Stimulated activated CD4-positive, alpha-beta T cell treated with anti-CD3 and anti-CD28 coated beads, Interleukin-4, amount 100 ng/mL, for 24 hours (primary cell): ENCODE measurements around the gene OOSP4B.
"Not testable (repeated sequence)": the region's sequence is repeated elsewhere in the genome, so short reads cannot be mapped to it uniquely, and the experiment has no call there.

Source experiments
- DNase-seq: peaks from one replicate; pipeline ENCODE4 v3.0.0-alpha.2; 2020

Gene OOSP4B

DNA sequence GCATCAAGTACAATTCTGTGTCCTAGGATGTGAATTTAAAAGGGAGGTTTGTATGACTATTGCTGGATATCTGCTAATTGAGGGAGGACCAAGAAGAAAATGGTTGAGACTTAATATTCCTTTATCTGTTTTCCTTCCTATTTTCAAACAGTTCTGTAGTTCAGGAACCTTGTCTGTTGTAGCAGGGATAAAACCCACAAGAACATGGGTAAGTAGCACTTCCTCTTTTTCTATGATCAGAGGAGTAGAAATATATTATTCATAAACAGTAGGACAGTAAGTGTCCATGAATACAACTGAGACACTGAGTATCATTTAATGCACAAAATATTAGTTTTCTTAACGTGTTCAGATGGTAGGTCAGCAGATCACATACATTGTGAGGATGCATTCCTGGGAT lies 47.1 kb downstream of the OOSP4B start:
- no peak for DNase-seq

GRCh38 chr11:60065801-60066200 lies 48.8 kb downstream of the OOSP4B start:
- no peak for DNase-seq

GRCh38 chr11:60069450-60069849 lies 52.5 kb downstream of the OOSP4B start:
- DNase-seq = no peak

- not testable (repeated sequence) for DNase-seq
Measured at GRCh38 chr11:60071644-60072043, 54.7 kb downstream of the OOSP4B start.

- DNase-seq = no peak
Measured at GRCh38 chr11:60077216-60077817, 60.3 kb downstream of the OOSP4B start.

DNA sequence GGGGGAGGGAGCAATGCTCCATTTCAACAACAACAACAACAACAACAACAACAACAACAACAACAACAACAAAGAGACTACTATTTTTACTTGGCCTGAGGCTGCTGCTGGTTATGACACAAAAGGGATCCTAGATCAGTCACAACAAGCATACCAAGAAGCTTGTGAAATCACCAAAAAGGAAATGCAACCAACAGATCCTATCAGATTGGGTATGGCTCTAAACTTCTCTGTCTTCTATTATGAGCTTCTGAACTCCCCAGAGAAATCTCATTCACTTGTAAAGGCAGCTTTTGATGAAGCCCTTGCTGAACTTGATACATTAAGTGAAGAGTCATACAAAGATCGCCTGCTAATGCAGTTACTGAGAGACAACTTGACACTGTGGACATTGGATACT lies 61.0 kb downstream of the OOSP4B start:
- DNase-seq = no peak

DNA sequence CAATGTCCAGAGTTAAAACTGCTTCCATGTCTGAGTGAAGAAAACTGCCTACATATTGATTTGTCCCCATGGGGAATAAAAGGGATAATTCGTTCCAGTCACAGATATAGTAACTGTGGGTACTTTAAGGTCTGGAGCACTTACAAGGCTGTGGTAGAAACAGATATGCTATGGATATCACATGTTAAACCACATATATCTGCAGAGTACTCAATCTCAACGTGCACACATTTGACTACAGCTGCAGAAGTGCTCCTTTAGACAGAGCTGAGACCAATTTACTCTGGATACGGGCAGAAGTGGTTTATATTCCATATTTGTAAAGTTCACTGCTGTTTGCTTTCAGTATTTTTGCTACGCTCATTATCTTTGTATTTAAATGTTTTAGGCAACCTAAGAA lies 61.8 kb downstream of the OOSP4B start:
- DNase-seq = no peak

DNA sequence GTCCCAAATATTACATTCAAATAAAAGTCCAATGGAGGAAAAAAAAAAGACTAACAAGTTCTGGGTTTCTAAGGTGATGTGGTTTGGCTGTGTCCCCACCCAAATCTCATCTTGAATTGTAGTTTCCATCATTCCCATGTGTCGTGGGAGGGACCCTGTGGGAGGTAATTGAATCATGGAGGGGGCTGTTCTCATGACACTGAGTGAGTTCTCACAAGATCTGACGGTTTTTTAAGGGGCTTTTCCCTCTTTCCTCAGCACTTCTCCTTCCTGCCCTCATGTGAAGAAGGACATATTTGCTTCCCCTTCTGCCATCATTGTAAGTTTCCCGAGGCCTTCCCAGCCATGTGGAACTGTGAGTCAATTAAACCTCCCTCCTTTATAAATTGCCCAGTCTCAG lies 63.6 kb downstream of the OOSP4B start:
- DNase-seq = no peak
